Measurements from ENCODE around the gene RASSF3. TPM values are rescaled to one million over a fixed set of nuclear protein-coding genes. Genes with fewer than 3 reads are reported as not detected.

Gene RASSF3
- total and polyA plus RNA-seq, 12 donors: 21.6 to 159 (median 82.4) TPM

- Histone ChIP-seq H3K4me1 (peaks cover 0 to under 1% (median 0%) of the 10 kb centered on the region in 9 donors), H3K36me3 (peaks cover 0 to 100% (median 50%) of the 10 kb centered on the region in 9 donors), H3K4me3 (no peak overlapping the region), H3K27ac (no peak overlapping the region), H3K27me3 (no peaks in the 10 kb centered on the region), H3K9me3 (no peaks in the 10 kb centered on the region)
- ATAC-seq (no peak), DNase-seq (no peak)
- intact Hi-C loops (cut with DNase I): no loop called here
- 96 to 97% methylated on average over 2 of the region's 2 CpGs for WGBS, 2 donors
- TF ChIP-seq CTCF (IDR thresholded peaks at IDR 0.05): no peak
These were observed 113.3 kb downstream of the RASSF3 start for GRCh38 chr12:64723630-64724029.

DNA sequence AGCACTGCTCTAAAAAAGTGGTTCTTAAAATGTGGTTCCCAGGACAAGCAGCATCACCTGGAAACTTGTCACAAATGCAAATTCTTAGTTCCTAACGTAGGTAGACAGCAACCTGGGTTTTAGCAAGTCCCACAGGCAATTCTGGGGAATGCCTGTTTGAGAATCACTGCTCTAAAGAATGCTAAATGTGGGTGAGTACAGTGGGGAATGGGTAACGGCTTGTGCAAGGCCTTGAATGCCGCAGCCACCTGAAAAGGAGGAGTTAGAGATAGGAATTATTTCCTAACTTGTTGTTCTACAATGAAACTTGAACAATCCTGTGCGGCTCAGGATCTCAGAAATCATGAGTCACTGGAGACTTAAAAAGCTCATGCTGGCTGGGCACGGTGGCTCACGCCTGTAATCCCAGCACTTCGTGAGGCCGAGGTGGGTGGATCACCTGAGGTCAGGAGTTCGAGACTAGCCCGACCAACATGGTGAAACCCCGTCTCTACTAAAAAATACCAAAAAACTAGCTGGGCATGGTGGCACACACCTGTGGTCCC, 114.0 kb downstream of the RASSF3 start:
- no peaks in the 10 kb centered on the region for H3K27me3 ChIP-seq
- ATAC-seq: no peak
- no peak for DNase-seq
- H3K9me3 ChIP-seq: no peaks in the 10 kb centered on the region
- no peak for TF ChIP-seq CTCF (IDR thresholded peaks at IDR 0.05)
- no peak overlapping the region for H3K27ac ChIP-seq
- intact Hi-C loops (cut with DNase I): no loop called here
- H3K4me3 ChIP-seq: no peak overlapping the region
- 95 to 97% methylated on average over 11 of the region's 11 CpGs for whole genome bisulfite sequencing, 2 donors
- H3K36me3 ChIP-seq: peaks cover 0 to 98% (median 52%) of the 10 kb centered on the region in 9 donors
- peaks cover 0 to 3% (median under 1%) of the 10 kb centered on the region in 9 donors for H3K4me1 ChIP-seq

GRCh38 chr12:64729909-64730587, 119.8 kb downstream of the RASSF3 start:
- intact Hi-C loops (cut with DNase I): no loop called here
- TF ChIP-seq CTCF (IDR thresholded peaks at IDR 0.05): no peak
- Histone ChIP-seq H3K9me3 (no peaks in the 10 kb centered on the region), H3K27ac (peak overlapping the region in 9 of 10 donors; percentile 0 to 83 (median 55)), H3K27me3 (no peaks in the 10 kb centered on the region), H3K4me3 (no peak overlapping the region), H3K4me1 (peaks cover 0 to 35% (median 31%) of the 10 kb centered on the region in 9 donors), H3K36me3 (peaks cover 0 to 79% (median 16%) of the 10 kb centered on the region in 9 donors)
- ATAC-seq (peak in 4 of 8 donors; percentile 21 to 53 (median 26)), DNase-seq (no peak)
- WGBS, 2 donors: 49% methylated on average over 2 of the region's 2 CpGs

DNA sequence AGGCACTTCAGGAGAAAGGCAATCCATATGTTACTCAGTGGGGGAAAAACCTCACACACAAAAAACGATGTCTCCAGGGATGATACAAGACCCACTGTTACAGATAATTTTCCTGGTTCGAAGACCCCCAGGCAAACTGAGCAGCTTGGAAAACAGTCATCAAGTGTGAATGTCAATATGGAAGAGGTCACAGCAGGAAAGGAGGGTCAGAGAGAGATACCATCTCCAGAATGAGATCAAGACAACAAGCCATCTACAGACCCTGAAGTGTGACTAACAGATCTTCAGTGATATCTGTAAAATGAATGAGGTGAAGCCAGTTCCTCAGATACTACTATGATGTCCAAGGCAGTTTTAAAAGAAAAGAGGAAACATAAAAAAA, 120.3 kb downstream of the RASSF3 start:
- intact Hi-C loops (cut with DNase I): no loop called here
- ATAC-seq (no peak), DNase-seq (no peak)
- Histone ChIP-seq H3K4me1 (peaks cover 0 to 41% (median 31%) of the 10 kb centered on the region in 9 donors), H3K36me3 (peaks cover 0 to 79% (median 21%) of the 10 kb centered on the region in 9 donors), H3K9me3 (no peaks in the 10 kb centered on the region), H3K27me3 (no peaks in the 10 kb centered on the region), H3K27ac (peak overlapping the region in 9 of 10 donors; percentile 0 to 83 (median 55)), H3K4me3 (no peak overlapping the region)
- 43 to 48% methylated on average over 2 of the region's 2 CpGs for WGBS, 2 donors
- no peak for TF ChIP-seq CTCF (IDR thresholded peaks at IDR 0.05)

Measured in heart right ventricle (tissue), 16 donors.